Activated CD8-positive, alpha-beta T cell treated with anti-CD3 and anti-CD28 coated beads, Interleukin-2, amount 10 ng/mL, durations not matched to agents 7 days and 5 days (primary cell): Measurements from ENCODE around the gene GREB1. TPM values are rescaled to one million over a fixed set of nuclear protein-coding genes. Genes with fewer than 3 reads are reported as not detected.

ENCODE experiments used
- ATAC-seq: fragments of 150-1000 bp; cut with Tn5 transposase; one replicate; pipeline ENCODE4 v1.10.0; 2021; ENCODE audit warnings: moderate library complexity
- CTCF ChIA-PET: fragments of 350-600 bp; sonication (Branson Sonifier 250); formaldehyde crosslinking; loops from one replicate; lab custom pipeline; 2021; ENCODE audit warnings: antibody characterized with exemption; lab: Charles Lee
- POLR2A ChIA-PET: fragments of 350-600 bp; sonication (Branson Sonifier 250); formaldehyde crosslinking; loops from one replicate; lab custom pipeline; 2021; ENCODE audit warnings: antibody characterized with exemption; lab: Charles Lee
- DNase-seq: peaks from one replicate; pipeline ENCODE4 v3.0.0-alpha.2; 2020
- H3K27ac Mint-ChIP-seq: one replicate; pipeline ENCODE4 v1.8.0; 2021; ENCODE audit warnings: mild to moderate bottlenecking, mixed read lengths
- H3K27me3 Mint-ChIP-seq: one replicate; pipeline ENCODE4 v1.8.0; 2021; ENCODE audit warnings: low read depth, mixed read lengths
- H3K36me3 Mint-ChIP-seq: one replicate; pipeline ENCODE4 v1.8.0; 2021; ENCODE audit warnings: low read depth, mixed read lengths
- H3K4me1 Mint-ChIP-seq: one replicate; pipeline ENCODE4 v1.8.0; 2021; ENCODE audit warnings: low read depth, mixed read lengths
- H3K4me3 Mint-ChIP-seq: one replicate; pipeline ENCODE4 v1.8.0; 2021; ENCODE audit warnings: mild to moderate bottlenecking, mixed read lengths
- H3K9me3 Mint-ChIP-seq: one replicate; pipeline ENCODE4 v1.8.0; 2022; ENCODE audit warnings: mixed read lengths; ENCODE audit not compliant: insufficient read depth
- total RNA-seq, 2 experiments: library from RNA; stranded (reverse); gene quantifications; one replicate each; pipeline ENCODE4 v1.2.3, GENCODE V29; 2021

Gene GREB1
- total RNA-seq, 2 experiments from 2014 or later = 0.42 to 0.68 TPM

DNA sequence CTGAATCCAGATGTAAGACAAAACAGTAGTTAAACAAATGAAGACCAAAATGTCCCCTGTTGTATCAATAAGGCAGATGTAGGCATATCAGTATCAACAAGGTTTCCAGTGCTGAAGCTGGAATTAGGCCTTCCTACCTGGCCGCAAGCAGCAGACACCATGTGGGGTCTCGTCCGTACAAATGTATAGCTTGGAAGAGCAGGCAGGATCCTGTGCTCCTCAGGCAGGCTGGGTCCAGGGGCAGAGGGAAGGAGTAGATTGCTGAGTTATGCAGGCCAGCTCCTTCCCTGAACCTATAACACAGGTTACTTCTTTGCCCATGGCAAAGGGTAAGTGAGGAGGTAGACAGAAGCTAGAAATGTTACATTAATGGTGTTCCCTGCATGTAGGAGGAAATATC is 112.7 kb downstream of the GREB1 start:
- Mint-ChIP-seq H3K4me3 (no peak overlapping the region), H3K36me3 (no peaks in the 10 kb centered on the region), H3K9me3 (no peaks in the 10 kb centered on the region), H3K27ac (no peak overlapping the region), H3K27me3 (peaks cover 15% of the 10 kb centered on the region), H3K4me1 (no peaks in the 10 kb centered on the region)
- DNase-seq (no peak), ATAC-seq (no peak)
- ChIA-PET POLR2A (no interaction called here), CTCF (no interaction called here)

DNA sequence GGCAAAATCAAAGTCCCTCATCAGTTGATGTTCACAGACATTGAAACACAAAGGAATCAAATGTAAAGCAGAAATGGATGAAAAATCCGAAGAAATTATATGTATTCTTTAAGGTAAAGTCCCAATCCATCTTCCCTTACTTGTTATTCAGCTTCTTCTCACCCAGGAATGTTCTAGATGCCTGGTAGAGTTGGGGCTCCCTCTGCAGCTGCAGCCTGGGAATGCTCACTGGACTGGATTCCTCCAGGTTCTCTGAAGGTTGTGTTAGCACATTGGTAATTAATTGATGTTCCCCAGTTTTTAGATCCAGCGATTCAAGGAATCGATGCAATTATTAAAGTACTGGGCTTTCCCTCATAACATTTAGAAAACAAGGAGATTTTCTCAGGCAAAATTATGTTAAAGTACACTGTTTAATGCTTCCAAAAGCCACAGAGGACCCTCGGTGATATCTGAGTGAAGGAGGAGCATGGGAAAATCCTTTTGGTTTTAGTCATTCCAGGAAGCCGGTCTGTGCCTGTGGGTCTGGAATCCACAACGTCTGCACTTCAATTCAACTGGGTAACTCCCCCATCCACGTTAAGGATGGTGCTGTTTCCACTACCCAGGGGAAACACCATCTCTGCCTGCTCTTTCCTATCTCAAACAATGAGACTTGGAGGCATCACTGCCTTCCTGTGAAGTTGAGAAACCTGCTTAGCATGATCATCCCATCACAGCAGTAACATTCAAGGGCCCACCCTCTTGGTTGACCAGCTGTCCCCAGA is 114.2 kb downstream of the GREB1 start:
- ATAC-seq (no peak), DNase-seq (no peak)
- Mint-ChIP-seq H3K27ac (no peak overlapping the region), H3K4me1 (no peaks in the 10 kb centered on the region), H3K9me3 (no peaks in the 10 kb centered on the region), H3K27me3 (peaks cover 15% of the 10 kb centered on the region), H3K36me3 (no peaks in the 10 kb centered on the region), H3K4me3 (no peak overlapping the region)
- ChIA-PET CTCF (interaction anchor here (1.2 kb wide), 1 partner anchor 45 kb away, joined by 4 read pairs; no protein-coding TSS in a partner anchor), POLR2A (no interaction called here)

DNA sequence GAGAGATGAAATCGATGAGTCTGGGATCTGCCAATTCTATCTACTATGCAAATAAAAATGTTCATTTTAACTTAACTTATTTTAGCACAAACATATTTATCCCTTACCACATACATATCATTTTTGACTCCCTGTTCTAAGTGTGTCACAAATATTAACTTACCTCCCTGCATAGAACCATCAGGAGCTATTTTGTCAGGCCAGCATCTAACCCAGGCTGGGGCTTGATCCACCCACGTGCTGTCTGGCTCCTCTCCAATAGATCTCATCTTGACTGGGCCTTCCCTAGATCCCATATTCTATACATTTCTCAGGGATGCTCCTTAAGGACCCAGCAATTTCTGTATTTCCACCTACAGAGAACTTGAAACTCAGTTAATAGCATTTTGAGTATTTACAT is 115.2 kb downstream of the GREB1 start:
- H3K36me3 Mint-ChIP-seq = no peaks in the 10 kb centered on the region
- H3K27ac Mint-ChIP-seq = no peak overlapping the region
- DNase-seq (no peak), ATAC-seq (no peak)
- POLR2A ChIA-PET = no interaction called here
- H3K4me3 Mint-ChIP-seq = no peak overlapping the region
- H3K9me3 Mint-ChIP-seq = no peaks in the 10 kb centered on the region
- CTCF ChIA-PET = interaction anchor here (1.2 kb wide), 1 partner anchor 44 kb away, joined by 4 read pairs; no protein-coding TSS in a partner anchor
- H3K4me1 Mint-ChIP-seq = no peaks in the 10 kb centered on the region
- H3K27me3 Mint-ChIP-seq = peaks cover 15% of the 10 kb centered on the region

DNA sequence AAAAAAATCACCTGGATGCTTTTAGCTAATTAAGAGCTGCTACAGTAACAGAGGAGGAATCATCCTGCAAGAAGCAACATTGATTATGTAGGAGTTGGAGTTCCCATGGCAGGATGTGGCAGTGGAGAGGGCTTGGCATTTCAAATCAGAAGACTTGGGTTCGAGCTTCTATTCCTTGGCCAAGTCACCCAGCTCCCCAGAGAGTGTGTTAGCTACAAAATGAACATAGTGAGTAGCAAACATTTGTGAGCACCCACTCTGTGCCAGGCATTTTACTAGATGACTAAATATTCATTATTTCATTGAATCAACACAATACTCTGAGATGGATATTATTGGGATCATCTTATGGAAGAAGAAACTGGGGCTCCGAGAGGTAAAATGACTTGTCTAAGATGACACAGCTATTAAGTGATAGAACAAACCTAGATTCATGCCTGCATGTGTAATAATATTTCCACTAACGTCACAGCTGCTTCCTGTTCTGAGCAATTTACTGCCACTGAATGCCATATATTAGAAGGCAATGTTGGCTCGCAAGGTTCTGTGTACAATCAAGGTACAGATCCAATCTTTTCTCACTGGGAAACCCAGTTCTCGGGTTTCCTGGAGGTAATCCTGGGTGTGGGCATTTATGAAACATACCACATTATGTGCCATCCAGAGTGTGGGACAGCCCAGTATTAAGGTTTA is 118.2 kb downstream of the GREB1 start:
- peaks cover 11% of the 10 kb centered on the region for H3K27me3 Mint-ChIP-seq
- ChIA-PET POLR2A (no interaction called here), CTCF (interaction anchor here (0.9 kb wide), 1 partner anchor 127 kb away, joined by 3 read pairs; no protein-coding TSS in a partner anchor)
- no peak for DNase-seq
- no peak overlapping the region for H3K27ac Mint-ChIP-seq
- no peaks in the 10 kb centered on the region for H3K9me3 Mint-ChIP-seq
- H3K4me1 Mint-ChIP-seq = no peaks in the 10 kb centered on the region
- no peaks in the 10 kb centered on the region for H3K36me3 Mint-ChIP-seq
- ATAC-seq = no peak
- no peak overlapping the region for H3K4me3 Mint-ChIP-seq

DNA sequence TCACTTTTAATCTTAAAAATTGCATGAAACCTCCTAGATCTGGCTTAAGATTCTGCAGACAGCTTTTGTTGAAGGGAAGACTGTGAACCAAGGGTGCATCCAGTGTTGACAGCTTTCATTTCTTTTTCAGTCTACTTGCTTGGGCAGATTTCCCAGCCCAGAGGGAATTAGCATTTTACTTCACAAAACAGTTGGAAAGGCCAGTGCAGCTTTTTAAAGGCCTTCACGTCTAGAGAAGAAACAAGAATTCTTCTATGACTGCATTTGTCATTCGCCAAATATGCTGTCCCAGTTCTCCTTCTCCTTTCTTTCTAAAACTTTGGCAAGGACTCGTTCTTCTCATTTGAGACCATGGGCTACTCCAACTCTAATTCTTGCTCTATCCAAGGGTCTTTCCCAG is 118.7 kb downstream of the GREB1 start:
- Mint-ChIP-seq H3K36me3 (no peaks in the 10 kb centered on the region), H3K27me3 (peaks cover 11% of the 10 kb centered on the region), H3K9me3 (no peaks in the 10 kb centered on the region), H3K27ac (no peak overlapping the region), H3K4me3 (no peak overlapping the region), H3K4me1 (no peaks in the 10 kb centered on the region)
- POLR2A ChIA-PET = no interaction called here
- ATAC-seq (no peak), DNase-seq (no peak)
- CTCF ChIA-PET = interaction anchor here (0.7 kb wide), 1 partner anchor 132 kb away, joined by 3 read pairs; no protein-coding TSS in a partner anchor

DNA sequence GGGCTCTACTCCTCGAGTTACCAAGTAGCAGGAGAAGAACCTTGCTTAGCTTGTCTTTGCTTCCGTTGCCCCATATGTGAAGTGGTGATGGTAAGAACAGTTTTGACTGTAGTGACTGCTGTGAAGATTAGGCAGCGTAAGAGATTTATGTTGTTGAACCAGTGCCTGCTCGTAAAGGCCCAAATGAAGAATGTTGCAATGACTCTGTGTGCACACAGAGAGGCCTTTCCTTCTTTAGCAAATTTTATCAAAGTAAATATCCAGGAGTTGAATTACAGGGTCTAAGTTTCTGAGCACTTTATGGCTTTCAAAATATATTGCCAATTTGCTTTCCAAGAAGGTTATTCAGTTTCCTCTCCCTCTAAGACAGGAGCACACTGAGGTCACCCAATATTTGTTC is 121.7 kb downstream of the GREB1 start:
- Mint-ChIP-seq H3K4me1 (no peaks in the 10 kb centered on the region), H3K36me3 (no peaks in the 10 kb centered on the region), H3K9me3 (no peaks in the 10 kb centered on the region), H3K27ac (no peak overlapping the region), H3K27me3 (peaks cover 1% of the 10 kb centered on the region), H3K4me3 (no peak overlapping the region)
- DNase-seq (no peak), ATAC-seq (no peak)
- ChIA-PET CTCF (no interaction called here), POLR2A (no interaction called here)

DNA sequence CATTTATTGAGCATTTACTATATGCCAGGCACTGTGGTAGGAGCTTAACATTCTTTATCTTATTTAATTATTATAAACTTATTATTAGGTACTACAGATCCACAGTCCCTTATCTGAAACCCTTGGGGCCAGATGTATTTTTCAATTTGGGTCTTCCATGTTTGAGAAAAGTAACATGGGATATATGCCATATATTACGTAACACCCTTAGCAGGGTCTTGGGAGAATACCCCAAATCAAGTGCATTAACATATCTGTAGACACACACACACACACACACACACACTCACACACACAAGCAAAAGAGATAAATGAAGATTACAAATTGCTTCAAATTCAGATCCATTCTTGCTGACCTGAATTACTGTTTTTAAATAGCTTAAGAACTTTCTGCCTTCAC is 122.4 kb downstream of the GREB1 start:
- ChIA-PET CTCF (no interaction called here), POLR2A (no interaction called here)
- ATAC-seq (no peak), DNase-seq (no peak)
- no peaks in the 10 kb centered on the region for H3K4me1 Mint-ChIP-seq
- H3K27me3 Mint-ChIP-seq = no peaks in the 10 kb centered on the region
- no peak overlapping the region for H3K27ac Mint-ChIP-seq
- no peaks in the 10 kb centered on the region for H3K36me3 Mint-ChIP-seq
- H3K4me3 Mint-ChIP-seq = no peak overlapping the region
- H3K9me3 Mint-ChIP-seq = no peaks in the 10 kb centered on the region

DNA sequence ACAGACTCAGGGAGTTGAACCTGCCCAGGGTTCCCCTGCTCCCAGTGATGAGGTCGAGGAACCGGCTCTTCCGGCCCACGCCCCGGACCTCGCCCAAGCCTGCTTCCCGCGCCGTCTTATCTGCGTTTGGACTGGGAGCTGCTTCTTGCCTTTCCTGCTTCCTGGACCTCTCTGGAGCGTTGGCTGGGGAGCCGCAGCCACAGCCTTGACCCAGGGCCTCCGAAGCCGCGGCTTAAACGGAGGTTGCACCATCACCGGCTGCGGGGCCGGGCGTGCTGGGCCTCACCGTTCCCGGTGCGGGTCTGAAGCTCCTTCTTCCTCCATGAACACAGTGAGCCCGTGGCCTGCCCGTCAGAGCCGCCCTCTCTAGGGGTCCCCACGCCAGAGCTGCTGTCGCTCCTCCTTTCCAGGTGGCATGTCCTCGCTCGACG is 122.8 kb downstream of the GREB1 start:
- Mint-ChIP-seq H3K36me3 (no peaks in the 10 kb centered on the region), H3K4me3 (no peak overlapping the region), H3K4me1 (no peaks in the 10 kb centered on the region), H3K27me3 (no peaks in the 10 kb centered on the region), H3K9me3 (no peaks in the 10 kb centered on the region), H3K27ac (no peak overlapping the region)
- DNase-seq (no peak), ATAC-seq (no peak)
- POLR2A ChIA-PET = no interaction called here
- CTCF ChIA-PET = no interaction called here

DNA sequence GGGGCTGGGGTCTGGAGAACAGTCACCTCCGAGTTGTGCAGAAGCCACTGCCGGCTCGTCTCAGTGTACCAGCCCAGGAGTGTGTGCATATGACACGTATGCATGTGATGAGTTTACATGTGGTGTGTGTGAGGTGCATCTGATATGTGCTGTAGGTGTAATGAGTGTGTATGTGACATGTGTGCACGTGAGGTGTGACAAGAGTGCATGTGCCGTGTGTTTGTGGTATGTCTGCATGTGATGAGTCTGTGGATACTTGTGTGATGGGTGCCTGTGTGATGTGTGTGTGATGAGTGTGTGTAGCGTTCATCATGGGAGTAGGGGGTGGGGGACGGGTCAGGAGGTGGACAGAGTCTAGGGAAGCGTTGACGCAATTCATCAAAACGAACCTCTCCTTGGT is 123.3 kb downstream of the GREB1 start:
- DNase-seq (no peak), ATAC-seq (no peak)
- no peaks in the 10 kb centered on the region for H3K27me3 Mint-ChIP-seq
- no peaks in the 10 kb centered on the region for H3K4me1 Mint-ChIP-seq
- ChIA-PET POLR2A (no interaction called here), CTCF (no interaction called here)
- no peak overlapping the region for H3K4me3 Mint-ChIP-seq
- H3K9me3 Mint-ChIP-seq = peaks cover 4% of the 10 kb centered on the region
- H3K36me3 Mint-ChIP-seq = no peaks in the 10 kb centered on the region
- no peak overlapping the region for H3K27ac Mint-ChIP-seq

DNA sequence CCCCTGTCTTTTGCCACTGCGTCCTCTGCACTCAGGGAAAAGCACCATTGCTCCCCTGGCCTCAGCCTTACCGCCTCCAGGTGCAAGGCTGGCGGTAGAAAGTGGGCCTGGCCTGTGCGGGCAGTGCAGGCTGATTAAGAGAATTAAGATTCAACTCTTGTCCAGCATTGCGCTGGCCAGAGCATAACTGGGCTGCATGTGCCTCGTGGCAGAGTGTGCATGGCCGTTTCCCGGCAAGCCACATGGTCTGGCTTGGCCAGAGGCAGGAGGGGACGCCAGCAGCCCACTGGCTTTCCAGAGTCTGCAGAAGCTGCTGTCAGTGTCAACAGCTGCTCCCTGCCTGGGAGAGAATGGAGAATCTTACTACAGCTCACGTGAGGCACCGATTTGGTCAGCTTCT is 123.8 kb downstream of the GREB1 start:
- Mint-ChIP-seq H3K4me1 (no peaks in the 10 kb centered on the region), H3K4me3 (no peak overlapping the region), H3K9me3 (peaks cover 7% of the 10 kb centered on the region), H3K27ac (no peak overlapping the region), H3K27me3 (no peaks in the 10 kb centered on the region), H3K36me3 (no peaks in the 10 kb centered on the region)
- ChIA-PET POLR2A (no interaction called here), CTCF (no interaction called here)
- no peak for ATAC-seq
- DNase-seq = no peak

DNA sequence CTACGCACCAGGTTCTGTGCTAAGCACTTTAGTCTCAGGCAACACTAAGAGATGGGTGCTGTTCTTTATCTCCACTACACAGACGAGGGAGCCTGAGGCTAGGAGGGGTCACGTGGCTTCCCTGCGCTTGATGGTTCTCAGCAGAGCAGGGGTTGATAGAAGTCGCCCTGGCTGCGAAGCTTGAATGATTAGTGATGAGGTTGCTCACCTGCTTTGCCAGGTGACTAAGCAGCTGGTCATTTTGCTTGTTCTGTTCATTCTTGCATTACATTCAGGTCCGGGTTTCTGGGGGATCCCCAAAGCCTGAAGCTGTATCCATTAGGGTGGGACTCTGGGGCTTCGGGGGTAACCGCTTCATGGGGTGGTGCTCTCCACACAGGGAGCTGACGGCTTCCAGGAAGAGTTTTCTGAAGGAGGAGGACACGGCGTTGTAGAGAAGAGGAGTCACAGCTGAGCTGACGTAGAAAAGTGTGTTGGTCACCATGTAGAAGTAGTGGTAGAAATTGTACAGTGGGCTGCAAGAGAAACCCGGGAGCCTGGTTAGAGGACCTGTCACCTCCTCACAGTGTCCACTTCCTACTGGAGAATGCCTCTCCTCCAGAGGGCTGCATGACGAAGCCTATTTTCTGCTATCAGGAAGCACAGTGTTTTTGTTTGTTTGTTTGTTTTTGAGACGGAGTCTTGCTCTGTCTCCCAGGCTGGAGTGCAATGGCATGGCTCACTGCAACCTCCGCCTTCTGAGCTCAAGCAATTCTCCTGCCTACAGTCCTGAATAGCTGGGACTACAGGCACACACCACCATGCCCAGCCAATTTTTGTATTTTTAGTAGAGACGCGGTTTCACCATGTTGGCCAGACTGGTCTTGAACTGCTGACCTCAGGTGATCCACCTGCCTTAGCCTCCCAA is 124.6 kb downstream of the GREB1 start:
- Mint-ChIP-seq H3K36me3 (no peaks in the 10 kb centered on the region), H3K27me3 (no peaks in the 10 kb centered on the region), H3K9me3 (peaks cover 15% of the 10 kb centered on the region), H3K4me1 (no peaks in the 10 kb centered on the region), H3K4me3 (no peak overlapping the region), H3K27ac (no peak overlapping the region)
- no peak for DNase-seq
- ChIA-PET POLR2A (no interaction called here), CTCF (no interaction called here)
- ATAC-seq = no peak

DNA sequence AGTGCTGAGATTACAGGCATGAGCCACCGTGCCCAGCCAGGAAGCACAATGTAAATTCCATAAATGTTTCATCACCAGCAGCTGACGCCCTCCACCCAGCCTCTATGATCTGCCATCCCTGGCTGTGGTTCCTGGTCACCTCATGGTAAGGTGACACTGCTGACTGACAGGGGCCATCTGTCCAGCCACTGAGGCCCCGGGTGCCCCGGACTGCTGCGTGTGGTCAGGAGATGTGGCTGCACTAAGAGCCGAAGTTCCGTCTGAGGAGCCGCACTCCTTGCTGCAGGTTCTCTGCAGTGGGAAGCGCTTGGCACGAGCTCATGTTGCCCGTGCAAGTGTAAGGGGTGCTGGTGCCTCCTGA is 125.2 kb downstream of the GREB1 start:
- H3K4me3 Mint-ChIP-seq = no peak overlapping the region
- no peaks in the 10 kb centered on the region for H3K4me1 Mint-ChIP-seq
- ChIA-PET CTCF (no interaction called here), POLR2A (no interaction called here)
- H3K9me3 Mint-ChIP-seq = peaks cover 17% of the 10 kb centered on the region
- H3K27me3 Mint-ChIP-seq = no peaks in the 10 kb centered on the region
- no peak overlapping the region for H3K27ac Mint-ChIP-seq
- ATAC-seq = no peak
- no peaks in the 10 kb centered on the region for H3K36me3 Mint-ChIP-seq
- no peak for DNase-seq
